Neuronal stem cell (in vitro differentiated cells): ENCODE results near the gene MRPL36.
A peak's percentile ranks its signal among the peaks of the same experiment; 100 is the strongest.

Experiments
- DNase-seq: peaks from one replicate; pipeline ENCODE4 v3.0.0-alpha.2; 2013; ENCODE audit warnings: low spot score
- H2AFZ ChIP-seq: one replicate; pipeline ENCODE4 v1.6.1; 2013; ENCODE audit warnings: mild to moderate bottlenecking, low read length, inconsistent platforms
- H2AK5ac ChIP-seq: 2 replicates; pipeline ENCODE4 v1.6.1; 2013; ENCODE audit warnings: low read depth, mild to moderate bottlenecking, inconsistent platforms, low read length, moderate library complexity, mixed read lengths
- H2BK120ac ChIP-seq: 2 replicates; pipeline ENCODE4 v1.6.1; 2013; ENCODE audit warnings: low read depth, mild to moderate bottlenecking, inconsistent platforms, low read length, moderate library complexity, mixed read lengths
- H2BK12ac ChIP-seq: one replicate; pipeline ENCODE4 v1.6.1; 2013; ENCODE audit warnings: low read length, inconsistent platforms
- H2BK15ac ChIP-seq: 2 replicates; pipeline ENCODE4 v1.6.1; 2013; ENCODE audit warnings: mild to moderate bottlenecking, low read length, inconsistent platforms, mixed read lengths
- H2BK5ac ChIP-seq: one replicate; pipeline ENCODE4 v1.6.1; 2013; ENCODE audit warnings: inconsistent platforms, mild to moderate bottlenecking, low read length, moderate library complexity
- H3K14ac ChIP-seq: one replicate; pipeline ENCODE4 v1.6.1; 2013; ENCODE audit warnings: low read length, inconsistent platforms
- H3K18ac ChIP-seq: 2 replicates; pipeline ENCODE4 v1.6.1; 2013; ENCODE audit warnings: low read length, inconsistent platforms
- H3K23ac ChIP-seq: 2 replicates; pipeline ENCODE4 v1.6.1; 2013; ENCODE audit warnings: low read depth, mild to moderate bottlenecking, mixed read lengths, low read length, inconsistent platforms; ENCODE audit not compliant: poor library complexity
- H3K27ac ChIP-seq: replicated peaks from 3 replicates; pipeline ENCODE4 v1.5.1; 2013; ENCODE audit warnings: low read length, inconsistent platforms
- H3K27me3 ChIP-seq, 3 experiments: 2 replicates each; pipeline ENCODE4 v1.6.1; 2013; ENCODE audit warnings: low read length in 3 of 3, mild to moderate bottlenecking in 2 of 3, inconsistent platforms in 1 of 3, low read depth in 1 of 3, mixed read lengths in 1 of 3, moderate library complexity in 1 of 3; ENCODE audit not compliant: control insufficient read depth in 3 of 3, insufficient read depth in 3 of 3
- H3K36me3 ChIP-seq, 2 donors: replicated peaks in 1 of 2; 2 replicates each; pipeline ENCODE4 v1.6.1; 2013; ENCODE audit warnings: low read length in 2 of 2; ENCODE audit not compliant: control insufficient read depth in 2 of 2, insufficient read depth in 2 of 2
- H3K4ac ChIP-seq: 2 replicates; pipeline ENCODE4 v1.6.1; 2013; ENCODE audit warnings: inconsistent platforms, mild to moderate bottlenecking, low read length, moderate library complexity
- H3K4me1 ChIP-seq, 2 donors: 1 replicate in 1 of 2; 2 replicates in 1 of 2; pipeline ENCODE4 v1.6.1; 2013; ENCODE audit warnings: low read length in 2 of 2, low read depth in 1 of 2; ENCODE audit not compliant: control insufficient read depth in 2 of 2, insufficient read depth in 1 of 2
- H3K4me2 ChIP-seq: one replicate; pipeline ENCODE4 v1.6.1; 2013; ENCODE audit warnings: mild to moderate bottlenecking, low read length, inconsistent platforms; ENCODE audit not compliant: insufficient read depth, poor library complexity, severe bottlenecking
- H3K4me3 ChIP-seq, 2 donors: 2 replicates each; pipeline ENCODE4 v1.5.1; 2013; ENCODE audit warnings: low read length in 2 of 2, mild to moderate bottlenecking in 2 of 2, inconsistent platforms in 1 of 2, moderate library complexity in 1 of 2
- H3K79me1 ChIP-seq: one replicate; pipeline ENCODE4 v1.6.1; 2013; ENCODE audit warnings: low read depth, mild to moderate bottlenecking, inconsistent platforms, low read length, moderate library complexity
- H3K9ac ChIP-seq: one replicate; pipeline ENCODE4 v1.6.1; 2013; ENCODE audit warnings: mild to moderate bottlenecking, low read depth, low read length, inconsistent platforms; ENCODE audit not compliant: poor library complexity
- H3K9me3 ChIP-seq, 2 donors: replicated peaks in 1 of 2; 2 replicates each; pipeline versions ENCODE3 to v1.6.1; 2013; ENCODE audit warnings: low read length in 2 of 2, mild to moderate bottlenecking in 2 of 2, inconsistent platforms in 1 of 2, low read depth in 1 of 2, mixed read lengths in 1 of 2, moderate library complexity in 1 of 2; ENCODE audit not compliant: control insufficient read depth in 2 of 2, insufficient read depth in 1 of 2
- H4K8ac ChIP-seq: one replicate; pipeline ENCODE4 v1.6.1; 2013; ENCODE audit warnings: low read depth, mild to moderate bottlenecking, inconsistent platforms, low read length, moderate library complexity
- H4K91ac ChIP-seq: one replicate; pipeline ENCODE4 v1.6.1; 2013; ENCODE audit warnings: low read length, low read depth, mild to moderate bottlenecking, inconsistent platforms; ENCODE audit not compliant: poor library complexity
- WGBS, 2 donors: extraction: QIAGEN DNeasy Blood & Tissue Kit; methylation state at CpG; one replicate each; pipeline ENCODE4 v1.1.7; 2013; ENCODE audit warnings: missing lambda C conversion rate in 2 of 2, mixed read lengths in 1 of 2; ENCODE audit not compliant: insufficient read length in 2 of 2, insufficient replicate concordance in 1 of 2; ENCODE audit errors: extremely low coverage in 2 of 2; 5-methylcytosine and 5-hydroxymethylcytosine counted together

The MRPL36 gene

DNA sequence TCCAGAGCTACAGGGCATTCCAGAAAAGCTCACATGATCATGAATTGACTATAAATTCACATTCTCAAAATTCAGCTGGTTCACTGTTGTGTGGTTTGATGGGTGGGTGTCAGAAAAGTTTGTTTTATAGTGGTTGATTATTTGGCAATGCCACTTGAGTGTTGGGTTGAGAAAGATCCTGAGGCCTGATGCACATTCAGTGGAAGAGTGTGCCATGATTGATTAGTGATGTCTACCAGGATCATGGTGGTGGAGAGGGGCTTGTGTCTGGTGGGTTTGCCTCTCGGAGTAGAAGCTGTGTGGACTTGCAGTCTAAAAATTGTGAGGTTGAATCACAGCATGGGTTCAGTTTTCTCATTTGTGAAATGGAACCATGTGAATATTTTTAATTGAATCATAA lies 3.6 kb upstream of the MRPL36 start:
- no peak overlapping the region for H3K9ac ChIP-seq
- no CpG with 5 or more reads among the region's 1 CpG for WGBS, 2 donors
- peaks cover 43 to 66% of the 10 kb centered on the region in 2 donors for H3K36me3 ChIP-seq

DNA sequence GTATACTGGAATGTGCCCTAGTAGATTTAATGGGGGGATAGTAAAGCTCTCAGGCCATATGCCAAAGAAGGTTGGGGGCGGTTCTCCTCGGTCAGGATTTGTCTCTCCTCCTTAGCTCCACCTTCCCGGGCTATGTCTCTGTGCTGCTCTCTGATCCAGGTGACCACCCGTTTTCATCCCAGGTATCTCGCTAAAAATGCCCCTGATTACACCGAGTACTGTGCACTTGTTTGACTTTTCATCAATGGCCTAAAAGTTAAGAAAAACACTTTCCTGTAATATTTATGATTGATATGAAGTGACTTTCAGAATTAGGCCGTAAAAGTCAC lies 2.3 kb upstream of the MRPL36 start:
- Histone ChIP-seq H3K23ac (no peak overlapping the region), H3K36me3 (peaks cover 44 to 66% of the 10 kb centered on the region in 2 donors), H4K8ac (no peak overlapping the region), H2BK15ac (no peak overlapping the region), H3K79me1 (peaks cover 14% of the 10 kb centered on the region), H3K18ac (no peak overlapping the region), H2BK5ac (no peak overlapping the region), H3K4me2 (peak overlapping the region; percentile 76), H2AFZ (peak overlapping the region; percentile 90), H3K27ac (no peak overlapping the region), H2BK12ac (no peak overlapping the region), H3K4me3 (peak overlapping the region; percentile 90 to 99), H3K4me1 (peaks cover 5 to 7% of the 10 kb centered on the region in 2 donors), H4K91ac (no peak overlapping the region), H3K9ac (peak overlapping the region; percentile 63), H3K9me3 (peaks cover 0 to 6% of the 10 kb centered on the region in 2 donors), H2AK5ac (no peak overlapping the region), H2BK120ac (no peak overlapping the region), H3K4ac (no peak overlapping the region), H3K14ac (no peak overlapping the region), H3K27me3 (no peaks in the 10 kb centered on the region)
- WGBS, 2 donors = no CpG with 5 or more reads among the region's 7 CpGs
- DNase-seq = no peak

More for the DNA sequence above, 3.6 kb upstream of the MRPL36 start:
- H4K8ac ChIP-seq = no peak overlapping the region
- H3K14ac ChIP-seq = no peak overlapping the region
- H2AFZ ChIP-seq = no peak overlapping the region
- peaks cover 13% of the 10 kb centered on the region for H3K79me1 ChIP-seq
- no peak overlapping the region for H3K4me2 ChIP-seq
- H2BK5ac ChIP-seq = no peak overlapping the region
- no peak overlapping the region for H3K23ac ChIP-seq
- H3K4ac ChIP-seq = no peak overlapping the region
- peaks cover 7 to 9% of the 10 kb centered on the region in 2 donors for H3K4me1 ChIP-seq
- no peak overlapping the region for H3K18ac ChIP-seq
- no peaks in the 10 kb centered on the region for H3K27me3 ChIP-seq
- DNase-seq = no peak
- H3K9me3 ChIP-seq = peaks cover 0 to 16% of the 10 kb centered on the region in 2 donors
- no peak overlapping the region for H4K91ac ChIP-seq
- H2AK5ac ChIP-seq = no peak overlapping the region
- H2BK12ac ChIP-seq = no peak overlapping the region
- H3K4me3 ChIP-seq = no peak overlapping the region
- no peak overlapping the region for H2BK15ac ChIP-seq
- no peak overlapping the region for H3K27ac ChIP-seq
- H2BK120ac ChIP-seq = no peak overlapping the region

- Histone ChIP-seq H3K79me1 (peaks cover 14% of the 10 kb centered on the region), H3K23ac (peak within 1 kb of the TSS; percentile 99), H2BK5ac (peak within 1 kb of the TSS; percentile 93), H3K27ac (peak within 1 kb of the TSS; percentile 64), H3K4me3 (peak within 1 kb of the TSS; percentile 90 to 99), H4K91ac (no peak within 1 kb of the TSS), H3K4me1 (peaks cover 5 to 7% of the 10 kb centered on the region in 2 donors), H2BK15ac (peak within 1 kb of the TSS; percentile 39), H4K8ac (peak within 1 kb of the TSS; percentile 100), H2AK5ac (peak within 1 kb of the TSS; percentile 93), H2BK120ac (no peak within 1 kb of the TSS), H3K27me3 (no peaks in the 10 kb centered on the region), H3K14ac (peak within 1 kb of the TSS; percentile 85), H2BK12ac (no peak within 1 kb of the TSS), H3K9me3 (peaks cover 0 to 3% of the 10 kb centered on the region in 2 donors), H3K4me2 (peak within 1 kb of the TSS; percentile 76), H3K18ac (peak within 1 kb of the TSS; percentile 99), H2AFZ (peak within 1 kb of the TSS; percentile 90), H3K4ac (peak within 1 kb of the TSS; percentile 67), H3K36me3 (peaks cover 44 to 66% of the 10 kb centered on the region in 2 donors), H3K9ac (peak within 1 kb of the TSS; percentile 100)
- DNase-seq = peak; percentile 79
- no CpG with 5 or more reads among the region's 69 CpGs for WGBS, 2 donors
Measured at GRCh38 chr5:1801222-1801966, 1.8 kb upstream of the MRPL36 start, which contains the start of gene NDUFS6. Gene NDUFS6, plus strand, starts transcription at chr5:1801407. Its CDS starts 11 bp downstream, at chr5:1801418.

- H3K9ac ChIP-seq = peak overlapping the region; percentile 78
- no CpG with 5 or more reads among the region's 28 CpGs for WGBS, 2 donors
Measured at GRCh38 chr5:1800472-1801221, 1.0 kb upstream of the MRPL36 start.

More at GRCh38 chr5:1800472-1801221, 1.0 kb upstream of the MRPL36 start:
- peaks cover 40 to 66% of the 10 kb centered on the region in 2 donors for H3K36me3 ChIP-seq
- no peak overlapping the region for H4K8ac ChIP-seq
- no peaks in the 10 kb centered on the region for H3K9me3 ChIP-seq
- H3K4me3 ChIP-seq = peak overlapping the region; percentile 90 to 99
- peak overlapping the region; percentile 64 for H3K27ac ChIP-seq
- DNase-seq = peak; percentile 64
- H2AK5ac ChIP-seq = no peak overlapping the region
- H3K14ac ChIP-seq = no peak overlapping the region
- peak overlapping the region; percentile 93 for H2BK5ac ChIP-seq
- H4K91ac ChIP-seq = no peak overlapping the region
- peak overlapping the region; percentile 90 for H2AFZ ChIP-seq
- H3K4me1 ChIP-seq = peaks cover 5 to 7% of the 10 kb centered on the region in 2 donors
- peak overlapping the region; percentile 31 for H3K18ac ChIP-seq
- no peak overlapping the region for H2BK12ac ChIP-seq
- peak overlapping the region; percentile 76 for H3K4me2 ChIP-seq
- H3K27me3 ChIP-seq = no peaks in the 10 kb centered on the region
- H3K4ac ChIP-seq = no peak overlapping the region
- H2BK15ac ChIP-seq = no peak overlapping the region
- H2BK120ac ChIP-seq = no peak overlapping the region
- peaks cover 14% of the 10 kb centered on the region for H3K79me1 ChIP-seq
- peak overlapping the region; percentile 5 for H3K23ac ChIP-seq
